Stimulated activated naive CD8-positive, alpha-beta T cell treated with anti-CD3 and anti-CD28 coated beads, Interleukin-15, Interleukin-2, amounts not matched to agents 100 U/mL and 50 U/mL, for 24 hours (primary cell): Measurements from ENCODE around the gene COL4A5.

ENCODE experiments used
- ATAC-seq: fragments of 150-1000 bp; cut with Tn5 transposase; one replicate; pipeline ENCODE4 v1.10.0; 2021
- DNase-seq: peaks from one replicate; pipeline ENCODE4 v3.0.0; 2021

The COL4A5 gene

DNA sequence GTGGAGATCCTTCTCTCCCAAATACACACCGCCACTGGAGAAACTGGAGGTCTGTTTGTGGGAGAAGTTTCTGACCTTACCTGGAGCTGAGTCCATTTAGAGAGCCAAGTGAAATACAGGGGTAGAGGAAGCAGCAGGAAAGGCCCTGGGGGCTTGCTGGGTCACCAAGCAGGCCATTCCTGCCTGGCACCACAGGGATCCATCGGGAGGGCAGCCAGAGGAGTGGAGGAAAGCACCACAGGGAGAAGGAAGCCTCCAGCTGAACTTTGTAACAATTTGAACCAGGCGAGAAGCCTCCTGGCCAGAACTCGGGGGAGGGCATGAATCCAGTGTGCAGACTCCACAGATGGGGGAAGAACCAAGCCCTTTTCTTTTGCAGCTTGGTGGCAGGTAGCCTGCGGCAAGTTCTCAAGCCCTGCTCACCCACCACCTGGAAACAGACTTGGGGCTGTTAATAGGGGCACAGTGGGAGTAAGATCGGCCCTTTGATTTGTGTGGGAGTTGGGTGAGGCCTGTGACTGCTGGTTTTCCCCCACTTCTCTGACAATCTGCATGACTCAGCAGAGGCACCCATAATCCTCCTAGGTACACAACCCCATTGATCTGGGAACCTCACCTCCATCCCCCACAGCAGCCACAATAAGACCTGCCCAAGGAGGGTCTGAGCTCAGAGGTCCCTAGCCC lies 202.1 kb downstream of the COL4A5 start:
- DNase-seq (no peak), ATAC-seq (no peak)

DNA sequence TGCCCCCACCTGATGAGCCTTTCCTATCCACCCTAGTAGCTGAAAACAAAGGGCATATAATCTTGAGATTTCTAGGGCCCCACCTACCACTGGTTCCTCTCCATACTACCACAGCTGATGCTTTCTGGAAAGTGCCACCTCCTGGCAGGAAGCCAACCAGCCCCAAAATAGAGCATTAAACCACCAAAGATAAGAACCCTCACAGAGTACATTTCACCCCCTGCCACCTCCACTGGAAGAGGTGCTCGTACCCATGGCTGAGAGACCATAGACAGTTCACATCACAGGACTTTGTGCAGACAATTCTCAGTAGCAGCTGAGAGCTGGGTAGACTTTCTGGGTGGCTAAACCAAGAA lies 202.6 kb downstream of the COL4A5 start:
- DNase-seq (no peak), ATAC-seq (no peak)

DNA sequence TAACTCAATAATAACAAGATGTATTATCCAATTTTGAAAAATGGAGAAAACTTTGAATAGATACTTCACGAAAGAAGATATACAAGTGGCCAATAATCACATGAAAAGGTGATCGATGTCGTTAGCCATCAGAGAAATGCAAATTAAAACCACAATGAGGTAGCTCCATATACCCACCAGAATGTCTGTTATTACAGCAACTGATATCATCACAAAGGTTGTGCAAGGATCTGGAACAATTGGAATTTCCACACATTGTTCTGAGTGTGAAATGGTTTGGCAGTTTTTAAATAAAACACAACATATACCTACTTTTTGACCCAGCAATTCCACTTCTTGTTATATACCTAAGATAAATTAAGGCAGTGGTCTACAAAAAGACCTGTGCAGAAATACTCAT lies 225.1 kb downstream of the COL4A5 start:
- ATAC-seq (no peak), DNase-seq (no peak)

DNA sequence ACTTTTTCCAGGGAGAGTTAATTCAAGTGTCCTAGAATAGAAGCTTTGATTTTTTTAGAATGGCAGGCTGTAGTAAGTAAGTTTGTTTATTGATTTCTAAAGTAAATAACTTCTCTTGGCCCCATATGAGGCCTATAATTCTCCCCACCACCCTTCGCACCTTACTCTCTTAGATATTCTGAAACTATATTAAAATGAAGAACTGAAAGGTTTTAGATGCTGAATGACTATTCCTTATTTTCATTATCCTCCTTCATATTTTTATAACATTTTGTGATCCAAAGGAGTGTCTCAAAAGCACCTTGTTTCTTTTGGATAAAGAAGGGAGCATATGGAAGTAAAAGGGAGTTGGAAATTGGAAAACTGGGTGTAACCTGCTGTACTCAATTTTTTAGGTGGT lies 226.5 kb downstream of the COL4A5 start:
- ATAC-seq (no peak), DNase-seq (no peak)

DNA sequence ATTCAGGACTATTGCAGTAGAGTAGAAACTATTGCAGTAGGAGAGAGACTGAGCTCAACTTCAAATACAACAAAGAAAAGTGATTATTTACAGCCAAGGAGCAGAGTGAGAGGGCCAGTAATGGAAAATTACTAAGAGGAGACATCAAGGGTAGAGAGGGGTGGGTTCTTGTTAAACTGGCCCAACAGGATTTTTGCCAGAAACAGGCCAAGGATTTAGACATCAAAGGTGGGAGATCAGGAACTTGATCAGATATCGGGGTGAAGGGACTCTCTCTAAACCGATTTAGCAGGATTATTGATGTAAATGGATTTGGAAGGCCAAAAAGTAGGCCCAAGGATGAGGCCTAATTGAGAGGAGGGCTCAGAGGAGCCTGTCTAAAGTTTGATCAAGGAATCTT lies 231.9 kb downstream of the COL4A5 start:
- no peak for DNase-seq

DNA sequence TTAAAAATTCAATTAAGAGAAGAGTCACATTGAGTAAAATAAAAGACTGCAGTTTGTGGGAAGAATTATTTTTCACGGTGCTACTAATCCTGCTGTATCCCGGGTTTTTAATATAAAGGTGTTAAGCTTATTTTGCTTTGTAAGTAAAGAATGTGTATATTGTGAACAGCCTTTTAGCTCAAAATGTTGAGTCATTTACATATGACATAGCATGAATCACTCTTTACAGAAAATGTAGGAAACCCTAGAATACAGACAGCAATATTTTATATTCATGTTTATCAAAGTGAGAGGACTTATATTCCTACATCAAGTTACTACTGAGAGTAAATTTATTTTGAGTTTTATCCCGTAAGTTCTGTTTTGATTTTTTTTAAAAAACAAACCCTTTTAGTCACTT lies 257.1 kb downstream of the COL4A5 start:
- no peak for ATAC-seq
- no peak for DNase-seq

More for the DNA sequence above, 231.9 kb downstream of the COL4A5 start:
- no peak for ATAC-seq

DNA sequence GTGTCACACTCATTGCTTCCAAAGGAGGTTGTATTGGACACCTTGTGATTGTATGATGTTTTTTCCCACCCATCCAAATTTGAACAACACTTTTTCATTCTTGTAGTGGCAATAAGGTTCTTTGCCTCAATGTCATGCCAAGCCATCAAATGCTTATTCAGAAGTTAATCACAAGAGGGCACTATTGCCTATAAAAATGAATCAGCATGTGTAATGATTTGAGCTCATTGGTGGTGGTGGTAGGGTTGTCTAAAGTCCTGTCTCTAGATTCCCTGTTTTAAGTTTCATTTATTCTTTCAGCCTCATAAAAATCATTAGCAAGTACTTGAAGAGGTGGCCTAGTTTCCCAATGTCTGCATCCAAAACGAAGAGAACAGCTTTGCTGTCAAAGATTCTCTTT lies 259.7 kb downstream of the COL4A5 start:
- no peak for DNase-seq
- ATAC-seq, result no peak

DNA sequence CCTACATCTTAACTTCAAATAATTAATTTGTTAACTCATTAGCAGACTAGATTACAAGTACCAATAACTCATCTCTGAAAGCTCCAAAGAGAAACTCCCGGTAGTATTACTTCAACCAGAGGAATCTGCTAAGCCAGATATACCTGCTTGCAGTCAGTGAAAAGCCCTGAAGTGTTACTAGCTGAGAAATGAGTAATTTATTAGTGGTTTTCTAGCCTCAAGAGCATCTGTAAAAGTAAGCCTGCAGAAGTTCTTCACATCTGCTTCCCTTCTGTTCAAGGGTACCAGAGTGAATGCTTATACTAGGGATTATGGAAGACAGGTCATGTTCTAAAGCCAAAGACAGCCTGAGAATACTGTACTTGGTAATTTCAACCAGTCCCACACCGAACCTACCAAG lies 262.0 kb downstream of the COL4A5 start:
- ATAC-seq (no peak), DNase-seq (no peak)

DNA sequence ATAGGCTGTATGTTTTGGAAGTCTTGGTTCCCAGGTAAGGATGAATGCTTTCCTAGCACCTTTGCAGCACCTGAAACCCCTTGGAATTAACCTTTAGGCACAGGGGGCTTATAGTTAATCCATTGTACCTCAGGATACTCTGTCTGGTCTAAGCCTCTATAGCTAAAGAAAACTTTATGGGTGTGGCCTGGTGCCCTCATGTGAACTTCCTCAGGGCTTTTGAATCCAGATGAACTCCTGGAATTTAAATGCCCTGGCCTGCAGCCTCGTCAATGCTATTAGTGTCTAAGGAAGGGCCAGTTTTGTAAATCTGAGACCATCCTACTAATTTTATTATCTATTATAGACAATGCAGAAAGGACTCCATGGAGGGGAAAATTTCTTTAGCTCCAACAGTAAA lies 262.9 kb downstream of the COL4A5 start:
- ATAC-seq (no peak), DNase-seq (no peak)

DNA sequence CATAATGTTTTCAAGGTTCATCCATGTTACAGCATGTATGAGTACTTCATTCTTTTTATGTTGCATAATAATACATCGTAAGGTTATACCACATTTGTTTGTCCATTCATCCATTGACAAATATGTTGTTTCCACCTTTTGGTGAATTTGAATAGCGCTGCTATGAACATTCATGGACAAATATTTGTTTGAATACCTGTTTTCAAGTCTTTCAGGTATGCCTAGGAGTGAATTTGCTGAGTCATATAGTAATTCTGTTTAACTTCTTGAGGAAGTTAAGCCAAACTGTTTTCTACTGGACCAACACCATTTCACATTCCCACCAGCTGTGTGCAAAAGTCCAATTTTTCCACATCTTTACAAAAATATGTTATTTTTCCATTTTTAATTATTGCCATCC lies 265.2 kb downstream of the COL4A5 start:
- no peak for DNase-seq
- ATAC-seq, result no peak

DNA sequence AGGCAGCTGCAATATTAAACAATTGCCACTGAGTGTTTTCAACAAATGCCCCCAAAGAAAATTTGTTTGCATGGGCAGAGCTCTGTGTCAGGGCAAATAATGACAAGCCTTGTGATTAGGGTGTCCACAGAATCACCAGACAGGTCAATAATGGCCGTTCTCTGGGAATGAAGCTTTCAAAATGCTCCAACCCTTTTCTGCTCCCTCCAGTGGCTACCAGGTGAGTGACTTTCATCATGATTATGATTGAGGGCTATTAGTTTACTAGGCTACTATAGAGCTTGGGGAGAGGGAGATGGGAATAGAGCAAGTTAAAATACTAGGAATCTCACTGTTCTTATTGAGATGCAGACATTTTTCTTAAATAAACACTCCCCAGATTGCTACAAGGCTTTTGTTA lies 273.2 kb downstream of the COL4A5 start:
- ATAC-seq, result no peak

DNA sequence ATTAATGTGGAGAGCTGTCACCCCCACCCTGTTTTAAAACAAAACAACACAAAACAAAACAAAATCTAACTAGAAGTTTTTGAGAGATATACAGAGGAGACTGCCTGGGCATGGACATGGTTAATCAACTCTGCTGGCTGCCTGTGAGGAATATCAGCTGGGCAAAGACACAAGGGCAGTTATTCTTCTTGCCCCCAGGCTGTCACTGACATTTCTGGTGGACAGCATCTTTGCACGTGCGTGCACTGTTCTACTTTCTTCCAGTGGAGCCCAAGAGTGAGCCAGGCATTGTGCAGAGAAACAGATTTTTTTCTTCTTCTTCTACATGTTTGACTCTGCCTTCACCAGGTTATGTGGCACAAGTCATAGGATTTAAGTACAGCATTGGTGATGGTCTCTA lies 282.9 kb downstream of the COL4A5 start:
- ATAC-seq (no peak), DNase-seq (no peak)

More for the DNA sequence above, 273.2 kb downstream of the COL4A5 start:
- DNase-seq, result no peak

DNA sequence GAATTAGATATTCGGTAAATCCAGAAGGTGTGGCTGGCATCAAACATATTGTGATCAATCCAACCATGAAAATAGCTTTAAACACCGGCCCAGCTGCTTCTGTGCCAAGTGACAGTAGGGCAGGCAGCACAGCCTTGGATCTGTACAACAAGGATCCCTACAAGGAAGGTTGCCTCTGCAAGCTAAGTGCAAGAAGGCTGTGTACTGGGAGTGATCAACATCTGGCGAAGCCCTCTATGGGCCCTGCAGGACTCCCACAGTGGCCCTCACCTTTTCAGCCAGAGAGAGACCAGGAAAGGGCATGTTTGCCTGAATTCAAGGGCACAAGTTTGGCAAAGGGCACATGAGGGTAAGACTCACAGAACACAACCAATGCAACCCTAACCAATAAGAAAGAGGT lies 287.1 kb downstream of the COL4A5 start:
- DNase-seq (no peak), ATAC-seq (no peak)

DNA sequence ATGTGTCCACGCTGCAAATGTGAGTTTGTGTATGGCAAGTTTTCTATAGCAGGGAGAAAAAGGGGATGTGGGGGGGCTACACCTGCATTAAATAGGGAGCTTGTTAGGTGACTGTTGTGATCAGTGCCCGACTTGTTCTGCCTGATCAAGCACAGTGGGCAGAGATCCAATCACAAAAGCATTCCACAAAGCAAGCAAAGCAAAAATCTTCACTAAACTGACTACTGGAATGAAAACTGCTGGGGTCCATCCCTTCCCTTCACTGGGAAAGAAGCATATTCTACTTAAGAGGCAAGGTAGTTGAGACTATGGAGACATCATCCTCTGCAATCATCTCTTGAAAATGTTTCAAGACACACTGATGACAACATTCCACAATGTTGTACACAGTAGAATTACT lies 291.5 kb downstream of the COL4A5 start:
- DNase-seq, result no peak
- no peak for ATAC-seq

DNA sequence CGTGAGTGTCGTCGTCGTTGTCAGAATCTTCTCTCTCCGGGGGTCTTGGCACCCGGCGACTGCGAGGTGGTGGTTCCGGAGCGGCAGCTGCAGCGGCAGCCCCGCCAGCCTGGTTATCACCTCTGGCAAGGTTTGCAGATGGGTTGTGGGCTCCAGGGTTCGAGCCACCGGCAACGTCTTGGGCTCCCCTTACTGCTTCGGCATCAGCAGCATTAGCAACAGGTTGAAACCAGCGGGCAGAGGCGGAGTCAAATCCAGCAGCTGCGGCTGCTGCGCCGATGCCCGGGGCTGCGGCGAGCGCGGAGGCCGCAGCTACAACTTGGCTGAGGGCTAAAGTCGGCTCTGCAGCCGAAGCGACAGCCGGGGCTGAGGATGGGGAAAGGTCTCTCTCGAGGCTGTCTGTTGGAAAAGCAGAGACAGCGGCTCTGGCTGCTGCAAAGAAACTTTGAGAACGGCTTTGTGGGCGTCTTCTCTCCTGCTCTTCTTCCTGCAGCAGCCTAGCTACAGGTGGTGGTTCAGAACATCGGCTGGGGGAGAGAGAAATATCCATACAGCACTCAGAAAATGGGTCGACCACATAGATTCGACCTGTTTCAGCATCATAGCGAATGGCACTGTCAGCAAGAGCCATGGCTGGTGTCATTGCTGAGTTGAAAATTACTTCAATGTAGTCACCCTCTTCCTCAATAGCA lies 293.1 kb downstream of the COL4A5 start:
- DNase-seq, result no peak

DNA sequence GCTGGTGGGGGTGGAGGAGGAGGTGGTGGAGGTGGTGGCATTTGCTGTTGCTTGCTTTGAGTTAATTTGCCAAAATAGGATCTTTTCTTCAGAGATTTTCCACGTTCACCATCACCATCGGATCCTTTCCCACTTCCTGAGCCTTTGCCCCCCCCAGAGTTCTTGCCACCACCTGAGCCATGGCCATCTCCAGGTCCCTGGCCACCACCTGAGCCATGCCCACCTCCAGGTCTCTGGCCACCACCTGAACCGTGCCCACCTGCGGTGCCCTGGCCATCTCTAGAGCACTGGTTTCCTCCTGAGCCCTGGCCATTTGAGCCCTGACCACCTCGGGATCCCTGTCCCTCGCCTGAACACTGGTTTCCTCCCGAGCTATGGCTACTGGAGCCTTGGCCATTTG lies 294.8 kb downstream of the COL4A5 start:
- ATAC-seq, result no peak
- no peak for DNase-seq

More for the DNA sequence above, 293.1 kb downstream of the COL4A5 start:
- ATAC-seq, result no peak

DNA sequence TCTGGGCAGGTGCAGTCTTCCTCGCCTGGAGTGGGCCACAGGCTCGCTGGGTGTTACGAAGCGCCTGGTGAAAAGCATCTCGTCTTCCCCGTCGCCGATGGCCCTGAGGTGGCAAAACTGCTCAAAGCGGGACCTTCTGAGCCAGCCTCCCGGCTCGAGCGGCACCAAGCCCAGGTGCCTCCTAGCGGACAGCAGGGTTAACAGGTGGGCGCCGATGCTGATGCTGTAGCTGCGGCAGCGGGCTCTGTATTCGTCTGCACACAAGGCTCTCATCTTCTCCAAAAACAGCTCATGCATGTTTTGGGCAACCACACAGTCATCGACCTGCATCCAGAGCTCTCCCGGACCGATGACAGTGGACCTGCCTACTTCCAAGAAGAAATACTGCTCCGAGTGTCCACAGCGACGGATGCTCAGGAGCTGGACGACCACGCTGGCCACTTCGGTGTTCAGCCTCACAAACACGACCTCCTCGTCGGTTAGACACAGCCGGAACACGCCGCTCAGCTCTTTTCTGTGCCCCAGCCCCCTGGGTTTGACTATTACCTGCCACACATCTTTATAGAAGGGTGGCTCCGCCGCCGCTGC lies 295.5 kb downstream of the COL4A5 start:
- DNase-seq (no peak), ATAC-seq (no peak)

DNA sequence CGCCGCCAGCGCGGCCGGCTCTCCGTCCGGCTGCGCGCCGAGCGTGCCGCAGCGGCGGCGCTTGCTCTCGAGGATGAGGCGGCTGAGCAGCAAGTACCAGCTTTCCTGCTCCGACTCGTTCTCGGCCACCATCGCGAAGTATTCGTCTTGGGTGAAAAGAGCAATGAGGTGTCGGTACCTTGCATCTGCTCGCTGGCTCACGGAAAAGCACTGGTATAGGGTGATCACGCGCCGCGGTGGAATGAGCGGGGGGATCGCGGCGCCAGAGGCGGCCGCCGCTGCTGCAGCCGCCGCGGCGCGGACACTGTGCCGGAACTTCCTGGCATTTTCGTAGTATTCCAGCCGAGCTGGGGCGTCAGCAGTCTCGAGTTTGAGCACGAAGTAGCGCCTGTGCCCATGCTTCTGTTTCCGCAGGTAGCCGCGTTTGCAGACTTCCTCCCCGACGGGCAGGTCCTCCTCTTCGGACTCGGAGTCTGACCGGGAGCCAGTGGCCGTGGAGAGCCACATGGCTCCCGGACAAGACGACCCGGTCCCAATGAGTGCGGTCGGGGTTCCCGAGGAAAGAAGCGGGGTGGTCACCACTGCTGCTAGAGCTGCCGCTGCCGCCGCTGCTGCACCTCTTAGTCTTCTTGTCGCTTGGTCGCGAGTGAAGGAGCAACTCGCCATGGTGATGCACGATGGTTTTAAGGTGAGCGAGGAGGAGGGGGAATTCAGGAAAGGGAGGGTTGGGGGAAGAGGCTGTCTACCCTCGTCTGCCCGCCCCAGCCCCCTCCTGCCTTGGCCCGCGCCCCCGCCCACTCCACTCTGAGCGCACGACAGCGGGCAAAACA lies 296.3 kb downstream of the COL4A5 start:
- DNase-seq (no peak), ATAC-seq (no peak)

DNA sequence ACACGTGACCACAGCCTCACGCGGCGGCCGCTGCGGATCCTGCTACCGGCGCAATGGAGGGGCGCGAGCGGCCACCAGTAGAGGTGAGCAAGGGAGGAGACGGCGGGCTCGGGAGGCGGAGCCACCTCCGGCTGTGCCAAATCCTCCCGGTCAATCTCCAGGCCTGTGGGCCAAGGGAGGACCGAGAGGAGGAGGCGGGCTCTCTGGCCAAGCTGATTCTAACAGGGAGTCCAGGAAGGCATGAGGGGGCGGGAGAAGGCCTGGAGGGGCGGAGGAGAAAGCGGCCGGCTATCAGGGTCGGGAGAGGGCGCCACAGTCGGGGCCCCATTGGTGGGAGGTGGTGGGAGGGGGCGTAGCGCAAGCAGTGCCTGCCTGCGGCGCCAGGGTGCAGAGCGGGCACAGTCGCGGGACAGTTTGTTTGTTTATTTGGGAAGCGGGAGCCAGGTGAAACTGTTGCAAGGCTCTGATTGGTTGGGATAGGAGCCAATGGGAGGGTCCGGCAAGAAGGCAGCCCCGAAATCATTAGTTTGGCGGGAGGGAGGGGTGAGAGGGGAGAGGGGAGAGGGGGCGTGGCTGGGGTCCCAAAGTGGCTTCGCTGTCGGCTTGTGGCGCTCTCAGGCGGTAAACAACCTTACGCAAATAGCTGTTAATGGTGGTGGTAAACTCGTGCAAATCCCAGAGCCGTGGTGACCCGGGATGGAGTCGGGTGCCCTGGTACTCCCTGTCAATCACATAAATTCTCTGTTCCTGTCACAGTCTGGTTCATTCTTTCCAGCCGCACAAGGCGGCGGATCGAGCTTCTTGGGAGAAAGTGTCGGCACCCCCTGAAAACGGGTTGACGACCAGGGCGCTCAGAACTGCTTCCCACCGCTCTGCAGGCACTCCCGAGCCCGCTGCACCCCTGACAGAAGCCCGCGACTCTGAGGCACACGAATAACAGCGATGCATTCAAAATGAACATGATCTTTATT lies 297.2 kb downstream of the COL4A5 start, which contains the start of gene IRS4:
IRS4 (minus strand) TSS at position 55 of the 971 bp plus-strand sequence.
- ATAC-seq, result no peak

DNA sequence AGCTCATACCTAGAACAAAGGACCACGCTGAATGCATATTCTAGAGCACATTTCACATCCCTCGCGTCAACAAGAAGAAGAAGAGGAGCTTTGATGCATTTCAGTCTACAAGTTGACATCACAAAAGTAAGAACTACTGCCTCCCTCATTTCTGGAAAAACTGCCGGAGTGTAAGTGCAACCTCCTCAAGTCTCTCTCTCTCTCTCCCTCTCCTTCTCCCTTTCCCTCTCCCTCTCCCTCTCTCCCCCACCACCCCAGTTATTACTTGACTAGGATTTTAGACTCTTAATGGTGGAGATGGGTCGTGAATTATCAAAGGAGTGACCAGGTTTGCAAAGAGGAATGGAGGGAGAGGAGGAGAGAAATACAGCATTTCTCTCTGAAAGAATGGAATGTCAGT lies 298.1 kb downstream of the COL4A5 start:
- DNase-seq, result no peak
- no peak for ATAC-seq

More for the DNA sequence above, 297.2 kb downstream of the COL4A5 start, which contains the start of gene IRS4:
- DNase-seq, result no peak

DNA sequence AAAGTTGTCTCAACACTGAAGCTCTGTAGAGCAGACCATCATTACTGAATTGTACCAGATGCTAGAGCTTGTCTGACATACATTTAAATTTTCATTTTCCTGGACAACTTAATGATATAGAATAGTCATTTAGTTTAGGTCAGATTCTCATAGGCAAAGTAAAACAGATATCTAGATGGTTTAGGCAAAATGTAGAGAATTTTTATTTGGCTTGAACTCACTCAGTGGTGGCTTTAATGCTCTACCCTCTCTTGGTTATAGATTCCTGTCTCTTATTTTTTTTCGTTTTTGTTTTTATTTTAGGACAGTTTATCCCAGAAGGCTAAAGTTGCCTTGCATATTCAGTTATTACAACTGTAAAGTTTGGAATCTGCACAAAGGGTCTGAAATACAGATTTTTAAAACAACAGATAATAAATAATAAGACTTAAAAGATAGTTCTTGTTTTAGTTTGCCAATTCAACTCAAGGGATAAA lies 300.7 kb downstream of the COL4A5 start:
- no peak for ATAC-seq
- DNase-seq, result no peak
